ENCODE measurements around the gene TNFRSF4.

DNA sequence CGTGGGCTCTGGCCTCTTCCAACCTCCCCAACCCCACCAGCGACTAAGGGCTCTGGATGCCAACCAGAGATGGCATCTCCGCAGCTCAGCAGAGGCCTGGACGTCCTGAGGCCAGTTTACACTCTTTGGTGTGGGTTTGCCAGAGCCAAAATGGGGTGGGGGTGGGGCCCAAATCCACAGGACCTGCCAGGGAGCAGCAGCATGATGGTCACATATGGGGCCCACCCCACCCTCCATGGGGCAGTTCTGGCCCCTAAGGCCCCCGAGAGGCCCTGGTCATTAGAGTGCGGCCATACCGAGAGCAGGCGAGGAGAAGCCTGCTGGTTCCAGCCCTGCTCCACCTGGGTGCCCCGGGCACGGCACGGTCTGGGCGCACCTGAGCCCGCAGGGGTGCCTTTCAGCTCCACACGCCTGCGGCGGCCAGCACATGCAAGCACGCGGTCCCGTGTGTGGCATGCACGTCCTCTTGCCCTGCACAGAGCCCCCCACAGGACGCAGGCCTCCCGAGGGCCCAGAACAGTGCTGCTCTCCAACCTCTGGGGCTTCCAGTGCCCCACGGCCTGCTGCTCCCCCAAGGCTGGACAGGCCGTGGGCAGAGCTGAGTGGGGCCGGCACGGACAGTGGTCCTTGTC lies 27.8 kb upstream of the TNFRSF4 start:
- TF ChIP-seq, protein P1, sequence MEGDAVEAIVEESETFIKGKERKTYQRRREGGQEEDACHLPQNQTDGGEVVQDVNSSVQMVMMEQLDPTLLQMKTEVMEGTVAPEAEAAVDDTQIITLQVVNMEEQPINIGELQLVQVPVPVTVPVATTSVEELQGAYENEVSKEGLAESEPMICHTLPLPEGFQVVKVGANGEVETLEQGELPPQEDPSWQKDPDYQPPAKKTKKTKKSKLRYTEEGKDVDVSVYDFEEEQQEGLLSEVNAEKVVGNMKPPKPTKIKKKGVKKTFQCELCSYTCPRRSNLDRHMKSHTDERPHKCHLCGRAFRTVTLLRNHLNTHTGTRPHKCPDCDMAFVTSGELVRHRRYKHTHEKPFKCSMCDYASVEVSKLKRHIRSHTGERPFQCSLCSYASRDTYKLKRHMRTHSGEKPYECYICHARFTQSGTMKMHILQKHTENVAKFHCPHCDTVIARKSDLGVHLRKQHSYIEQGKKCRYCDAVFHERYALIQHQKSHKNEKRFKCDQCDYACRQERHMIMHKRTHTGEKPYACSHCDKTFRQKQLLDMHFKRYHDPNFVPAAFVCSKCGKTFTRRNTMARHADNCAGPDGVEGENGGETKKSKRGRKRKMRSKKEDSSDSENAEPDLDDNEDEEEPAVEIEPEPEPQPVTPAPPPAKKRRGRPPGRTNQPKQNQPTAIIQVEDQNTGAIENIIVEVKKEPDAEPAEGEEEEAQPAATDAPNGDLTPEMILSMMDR (conservative IDR thresholded peaks at IDR 0.05): no peak
- no peak for TF ChIP-seq ZFX (IDR thresholded peaks at IDR 0.05)
